GM15510 (cell line): ENCODE measurements around the gene METAP1.

Source experiments
- POLR2A ChIP-seq: IDR thresholded peaks from 3 replicates; pipeline ENCODE4 v1.6.1; 2011; ENCODE audit warnings: borderline replicate concordance; ENCODE audit not compliant: insufficient read length; ENCODE audit errors: extremely low read depth

METAP1 gene

GRCh38 chr4:98995183-98996055 lies at the start of gene METAP1:
TSS of gene METAP1 (plus strand) at chr4:98995721. CDS start at chr4:98995754, 33 bp downstream.
- TF ChIP-seq POLR2A: peak; percentile 87

- no peak for TF ChIP-seq POLR2A
Observed at GRCh38 chr4:98946359-98946758, 49.2 kb upstream of the METAP1 start.

- TF ChIP-seq POLR2A: no peak
Observed at GRCh38 chr4:98950925-98951324, 44.6 kb upstream of the METAP1 start.

- TF ChIP-seq POLR2A: no peak
Observed at GRCh38 chr4:98951710-98952109, 43.8 kb upstream of the METAP1 start.

DNA sequence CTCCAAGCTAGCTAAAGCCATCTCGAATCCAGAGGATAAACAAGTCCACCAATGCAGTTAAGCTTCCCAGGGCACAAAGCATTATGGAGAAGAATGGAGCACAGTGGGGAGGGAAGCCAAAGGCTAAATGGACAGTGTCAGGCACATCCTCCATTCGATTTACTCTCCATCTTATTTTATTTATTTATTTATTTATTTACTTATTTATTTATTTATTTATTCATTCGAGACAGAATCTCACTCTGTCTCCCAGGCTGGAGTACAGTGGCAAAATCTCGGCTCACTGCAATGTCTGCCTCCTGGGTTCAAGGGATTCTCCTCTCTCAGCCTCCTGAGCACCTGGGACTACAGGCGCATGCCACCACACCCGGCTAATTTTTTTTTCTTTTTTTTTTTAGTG lies 40.3 kb upstream of the METAP1 start:
- no peak for TF ChIP-seq POLR2A

- no peak for TF ChIP-seq POLR2A
Observed at GRCh38 chr4:98958065-98958464, 37.5 kb upstream of the METAP1 start.

GRCh38 chr4:98959411-98959810 lies 36.1 kb upstream of the METAP1 start:
- no peak for TF ChIP-seq POLR2A

- no peak for TF ChIP-seq POLR2A
Observed at GRCh38 chr4:98961770-98962169, 33.8 kb upstream of the METAP1 start.

DNA sequence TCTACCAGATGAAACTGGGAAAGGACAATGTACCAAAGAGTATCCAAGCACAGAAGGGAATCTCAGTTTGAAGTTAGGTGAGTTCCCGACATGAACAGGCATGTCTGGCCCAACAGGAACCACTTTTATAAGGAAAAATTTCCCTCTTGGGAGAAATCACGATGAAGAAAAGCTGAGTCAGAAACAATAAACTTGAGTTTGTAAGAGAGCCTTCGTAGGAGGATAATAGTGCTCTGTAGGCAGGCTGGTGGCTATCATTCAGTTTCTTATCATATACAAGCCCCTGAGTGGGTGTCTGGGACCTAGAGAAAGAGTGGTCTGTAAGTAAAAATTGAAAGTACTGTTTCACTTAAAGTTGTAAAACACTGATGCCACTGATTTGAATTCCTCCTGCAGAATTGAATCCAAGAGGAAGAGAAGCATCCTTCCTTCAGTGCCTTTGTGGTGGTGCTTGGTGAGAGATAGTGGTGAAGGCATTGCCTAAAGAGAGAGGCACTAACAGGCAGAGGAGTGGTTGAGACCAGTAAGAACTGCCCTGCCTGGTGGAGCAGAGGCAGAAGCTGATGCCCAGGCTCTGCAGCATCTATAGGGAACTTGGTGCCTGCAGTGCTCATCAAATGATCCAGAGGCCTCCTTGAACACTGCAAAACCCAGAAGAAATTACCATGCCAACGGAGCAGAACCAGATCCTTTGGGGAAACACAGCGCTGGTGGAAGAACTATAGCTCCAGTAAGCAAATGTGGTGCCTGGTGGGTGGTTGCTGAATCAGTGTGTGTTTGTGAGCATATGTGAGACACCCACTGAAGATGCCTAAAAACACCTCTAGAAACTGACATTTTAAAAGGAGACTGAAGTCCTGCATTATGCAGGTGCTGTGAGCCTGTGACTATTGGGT lies 31.7 kb upstream of the METAP1 start:
- no peak for TF ChIP-seq POLR2A

- TF ChIP-seq POLR2A: no peak
Observed at GRCh38 chr4:98966926-98967325, 28.6 kb upstream of the METAP1 start.

GRCh38 chr4:98967786-98968329 lies 27.7 kb upstream of the METAP1 start:
- no peak for TF ChIP-seq POLR2A

- TF ChIP-seq POLR2A: no peak
Observed at GRCh38 chr4:98969878-98970785, 25.4 kb upstream of the METAP1 start.

- TF ChIP-seq POLR2A: no peak
Observed at GRCh38 chr4:98976716-98977115, 18.8 kb upstream of the METAP1 start.

DNA sequence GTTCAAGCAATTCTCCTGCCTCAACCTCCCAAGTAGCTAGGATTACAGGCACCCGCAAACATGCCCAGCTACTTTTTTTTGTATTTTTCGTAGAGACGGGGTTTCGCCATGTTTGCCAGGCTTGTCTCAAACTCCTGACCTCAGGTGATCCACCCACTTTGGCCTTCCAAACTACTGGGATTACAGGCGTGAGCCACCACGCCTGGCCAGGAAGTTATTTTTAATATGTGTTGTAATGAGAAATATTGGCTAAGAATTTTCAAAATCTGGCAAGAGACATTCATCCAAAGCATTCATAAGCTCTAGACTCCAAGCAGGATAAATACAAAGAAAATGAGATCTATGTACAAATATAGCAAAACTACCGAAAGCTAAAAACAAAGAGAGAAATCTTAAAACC lies 18.0 kb upstream of the METAP1 start:
- TF ChIP-seq POLR2A: no peak
